ENCODE measurements around the gene GORASP1.

GORASP1 gene

GRCh38 chr3:39100500-39100886 lies 6.9 kb downstream of the GORASP1 start:
- Histone ChIP-seq H3K27ac (no peak overlapping the region), H3K9me3 (ENCODE audit: severe bottlenecking) (no peaks in the 10 kb centered on the region), H3K27me3 (ENCODE audit: insufficient read depth, low read depth, severe bottlenecking) (no peaks in the 10 kb centered on the region), H3K36me3 (peaks cover 47% of the 10 kb centered on the region), H3K4me3 (ENCODE audit: low read depth, low read length) (no peak overlapping the region)
- no peak for TF ChIP-seq CTCF (IDR thresholded peaks at IDR 0.05; ENCODE audit: low read depth, low read length)
- no peak for DNase-seq

GRCh38 chr3:39099738-39100499 lies 7.5 kb downstream of the GORASP1 start:
- TF ChIP-seq CTCF (IDR thresholded peaks at IDR 0.05; ENCODE audit: low read depth, low read length), result no peak
- H3K36me3 ChIP-seq, result peaks cover 52% of the 10 kb centered on the region
- DNase-seq, result no peak

GRCh38 chr3:39099242-39099641 lies 8.2 kb downstream of the GORASP1 start:
- no peak for TF ChIP-seq CTCF (IDR thresholded peaks at IDR 0.05; ENCODE audit: low read depth, low read length)
- H3K27me3 ChIP-seq (ENCODE audit: insufficient read depth, low read depth, severe bottlenecking), result no peaks in the 10 kb centered on the region
- peaks cover 59% of the 10 kb centered on the region for H3K36me3 ChIP-seq
- no peak overlapping the region for H3K27ac ChIP-seq
- H3K4me3 ChIP-seq (ENCODE audit: low read depth, low read length), result no peak overlapping the region
- no peaks in the 10 kb centered on the region for H3K9me3 ChIP-seq (ENCODE audit: severe bottlenecking)
- DNase-seq, result no peak

More at GRCh38 chr3:39099738-39100499, 7.5 kb downstream of the GORASP1 start:
- Histone ChIP-seq H3K9me3 (ENCODE audit: severe bottlenecking) (no peaks in the 10 kb centered on the region), H3K27me3 (ENCODE audit: insufficient read depth, low read depth, severe bottlenecking) (no peaks in the 10 kb centered on the region), H3K27ac (no peak overlapping the region), H3K4me3 (ENCODE audit: low read depth, low read length) (no peak overlapping the region)

GRCh38 chr3:39098473-39099000 lies 8.9 kb downstream of the GORASP1 start:
- no peak for DNase-seq
- Histone ChIP-seq H3K27me3 (ENCODE audit: insufficient read depth, low read depth, severe bottlenecking) (no peaks in the 10 kb centered on the region), H3K36me3 (peaks cover 66% of the 10 kb centered on the region), H3K4me3 (ENCODE audit: low read depth, low read length) (no peak overlapping the region), H3K27ac (no peak overlapping the region), H3K9me3 (ENCODE audit: severe bottlenecking) (no peaks in the 10 kb centered on the region)
- TF ChIP-seq CTCF (IDR thresholded peaks at IDR 0.05; ENCODE audit: low read depth, low read length), result no peak

- no peak for TF ChIP-seq CTCF (IDR thresholded peaks at IDR 0.05; ENCODE audit: low read depth, low read length)
- Histone ChIP-seq H3K27ac (no peak overlapping the region), H3K9me3 (ENCODE audit: severe bottlenecking) (no peaks in the 10 kb centered on the region), H3K27me3 (ENCODE audit: insufficient read depth, low read depth, severe bottlenecking) (no peaks in the 10 kb centered on the region), H3K36me3 (peaks cover 73% of the 10 kb centered on the region), H3K4me3 (ENCODE audit: low read depth, low read length) (no peak overlapping the region)
- DNase-seq, result no peak
These were observed 9.5 kb downstream of the GORASP1 start for GRCh38 chr3:39097716-39098472.
